Measurements from ENCODE around the gene ST8SIA1.

Gene ST8SIA1

DNA sequence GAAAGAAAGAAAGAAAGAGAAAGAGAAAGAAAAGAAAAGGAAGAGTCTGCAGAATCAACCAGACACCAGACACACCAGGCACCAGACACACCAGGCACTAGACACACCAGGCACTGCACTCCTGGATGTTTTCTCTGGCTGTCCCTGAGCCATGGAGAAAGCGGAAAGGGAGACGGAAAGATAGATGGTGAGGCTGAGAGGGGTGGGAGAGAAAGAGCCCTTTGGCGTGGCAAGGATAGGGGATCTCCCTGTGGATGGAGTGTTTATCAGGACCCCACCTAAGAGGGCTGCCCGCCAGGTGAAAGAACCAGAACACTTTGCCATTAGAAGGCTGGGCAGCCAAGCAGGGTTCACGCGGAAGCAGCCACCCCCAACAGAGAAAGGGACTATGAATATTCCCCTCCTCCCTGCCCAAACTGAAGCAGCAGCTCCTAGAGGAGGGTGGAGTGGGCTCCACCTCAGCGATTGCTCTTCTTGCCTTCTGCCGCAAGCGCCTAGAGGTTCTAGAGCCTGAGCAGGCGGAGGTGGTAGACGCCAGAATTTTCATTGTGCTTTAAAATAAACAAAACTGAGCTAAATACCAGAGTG is 13.4 kb downstream of the ST8SIA1 start:
- Histone ChIP-seq H3K4me1 (ENCODE audit: control insufficient read depth, insufficient read depth, low read length) (no peaks in the 10 kb centered on the region), H3K9ac (ENCODE audit: low read length) (no peak overlapping the region), H3K4me3 (ENCODE audit: low read length) (no peak overlapping the region), H3K27me3 (ENCODE audit: control insufficient read depth, insufficient read depth, low read length) (no peaks in the 10 kb centered on the region), H3K27ac (ENCODE audit: low read depth, low read length) (no peak overlapping the region), H3K36me3 (ENCODE audit: control insufficient read depth, insufficient read depth, low read length) (no peaks in the 10 kb centered on the region)

DNA sequence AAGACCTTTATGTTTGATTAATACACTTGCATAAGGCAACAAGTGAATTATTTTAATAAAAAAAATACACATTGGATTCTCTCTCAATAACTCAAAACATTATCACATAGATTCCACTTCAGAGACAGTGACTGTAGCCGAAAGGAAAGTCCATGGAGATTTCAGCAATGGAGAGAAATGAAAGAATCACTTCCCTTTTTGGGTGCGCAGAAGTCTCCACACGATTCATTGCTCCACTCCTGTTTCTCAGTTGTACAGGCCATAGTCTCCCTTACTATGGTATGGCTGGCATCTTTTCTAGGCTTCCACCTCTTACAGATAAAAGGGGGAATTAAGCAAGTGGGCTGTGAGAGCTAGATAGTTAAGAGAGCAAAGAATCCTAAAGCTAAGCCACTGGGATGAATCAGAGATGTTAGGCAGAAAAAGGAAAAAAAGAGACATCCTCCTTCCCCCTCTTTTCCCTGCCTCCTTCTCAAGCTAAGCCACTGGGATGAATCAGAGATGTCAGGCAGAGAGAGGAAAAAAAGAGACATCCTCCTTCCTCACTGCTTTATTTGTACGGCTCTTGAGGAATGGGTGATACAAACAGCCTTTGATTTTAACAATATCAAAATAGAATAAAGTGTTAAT is 16.3 kb downstream of the ST8SIA1 start:
- no peaks in the 10 kb centered on the region for H3K27me3 ChIP-seq (ENCODE audit: control insufficient read depth, insufficient read depth, low read length)
- H3K27ac ChIP-seq (ENCODE audit: low read depth, low read length) = no peak overlapping the region
- no peaks in the 10 kb centered on the region for H3K36me3 ChIP-seq (ENCODE audit: control insufficient read depth, insufficient read depth, low read length)

DNA sequence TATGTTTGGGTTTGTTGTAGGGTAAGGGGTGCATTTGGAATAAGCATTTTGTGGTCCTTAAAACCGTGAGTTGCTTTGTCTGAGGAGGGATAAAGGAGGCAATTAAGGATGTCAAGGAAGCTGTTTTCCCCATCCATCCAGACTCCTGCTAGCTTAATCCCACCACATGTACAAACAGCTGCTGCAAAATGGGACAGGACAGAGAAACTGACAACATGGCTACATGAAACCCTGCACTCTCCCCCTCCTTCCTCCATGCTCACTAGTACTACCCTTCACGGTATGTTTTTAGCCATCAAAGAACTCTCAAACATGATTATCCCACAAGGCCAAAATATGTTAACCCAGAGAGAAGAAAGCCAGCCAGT is 20.6 kb downstream of the ST8SIA1 start:
- H3K4me3 ChIP-seq (ENCODE audit: low read length) = no peak overlapping the region
- no peaks in the 10 kb centered on the region for H3K4me1 ChIP-seq (ENCODE audit: control insufficient read depth, insufficient read depth, low read length)
- H3K36me3 ChIP-seq (ENCODE audit: control insufficient read depth, insufficient read depth, low read length) = no peaks in the 10 kb centered on the region
- no peak overlapping the region for H3K27ac ChIP-seq (ENCODE audit: low read depth, low read length)
- H3K27me3 ChIP-seq (ENCODE audit: control insufficient read depth, insufficient read depth, low read length) = no peaks in the 10 kb centered on the region
- H3K9ac ChIP-seq (ENCODE audit: low read length) = no peak overlapping the region

More for the DNA sequence above, 16.3 kb downstream of the ST8SIA1 start:
- no peak overlapping the region for H3K4me3 ChIP-seq (ENCODE audit: low read length)
- H3K9ac ChIP-seq (ENCODE audit: low read length) = no peak overlapping the region
- no peaks in the 10 kb centered on the region for H3K4me1 ChIP-seq (ENCODE audit: control insufficient read depth, insufficient read depth, low read length)

DNA sequence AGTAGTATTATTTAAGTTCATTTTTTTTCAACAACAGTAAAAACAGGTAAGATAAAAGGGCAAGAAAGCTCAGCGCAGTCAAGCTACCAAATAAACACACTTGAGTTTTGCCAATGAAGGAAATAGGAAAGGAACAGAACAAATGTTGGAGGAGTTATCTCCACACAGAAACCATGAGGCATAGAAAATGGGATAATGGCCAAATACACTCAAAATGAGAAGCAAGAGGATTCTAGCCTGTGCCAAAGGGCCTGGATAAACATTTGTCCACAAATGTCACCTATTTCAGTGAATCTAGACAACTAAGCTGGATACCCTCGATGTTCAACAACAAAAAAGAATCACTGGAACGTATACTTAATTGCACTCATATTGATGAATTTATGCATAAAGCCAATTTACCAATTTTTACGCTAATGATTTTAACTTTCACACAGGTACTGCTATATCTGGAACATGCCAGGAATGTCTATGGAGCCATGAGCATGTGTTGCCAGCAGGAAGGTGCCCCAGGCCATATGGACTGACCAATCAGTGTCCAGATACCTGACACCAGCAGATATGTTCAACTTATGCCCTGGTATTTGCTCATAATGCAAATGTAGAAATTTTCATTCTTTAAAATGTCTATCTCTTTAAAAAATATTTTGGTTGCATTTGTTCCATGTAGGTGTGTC is 21.1 kb downstream of the ST8SIA1 start:
- no peaks in the 10 kb centered on the region for H3K4me1 ChIP-seq (ENCODE audit: control insufficient read depth, insufficient read depth, low read length)
- no peaks in the 10 kb centered on the region for H3K36me3 ChIP-seq (ENCODE audit: control insufficient read depth, insufficient read depth, low read length)
- no peak overlapping the region for H3K27ac ChIP-seq (ENCODE audit: low read depth, low read length)
- H3K4me3 ChIP-seq (ENCODE audit: low read length) = no peak overlapping the region
- H3K9ac ChIP-seq (ENCODE audit: low read length) = no peak overlapping the region
- H3K27me3 ChIP-seq (ENCODE audit: control insufficient read depth, insufficient read depth, low read length) = no peaks in the 10 kb centered on the region

- Histone ChIP-seq H3K4me3 (ENCODE audit: low read length) (no peak overlapping the region), H3K27me3 (ENCODE audit: control insufficient read depth, insufficient read depth, low read length) (no peaks in the 10 kb centered on the region), H3K9ac (ENCODE audit: low read length) (no peak overlapping the region), H3K36me3 (ENCODE audit: control insufficient read depth, insufficient read depth, low read length) (no peaks in the 10 kb centered on the region), H3K27ac (ENCODE audit: low read depth, low read length) (no peak overlapping the region), H3K4me1 (ENCODE audit: control insufficient read depth, insufficient read depth, low read length) (no peaks in the 10 kb centered on the region)
Observed at GRCh38 chr12:22312336-22312735, 22.2 kb downstream of the ST8SIA1 start.

GRCh38 chr12:22310709-22311108 is 23.8 kb downstream of the ST8SIA1 start:
- Histone ChIP-seq H3K9ac (ENCODE audit: low read length) (no peak overlapping the region), H3K36me3 (ENCODE audit: control insufficient read depth, insufficient read depth, low read length) (no peaks in the 10 kb centered on the region), H3K27me3 (ENCODE audit: control insufficient read depth, insufficient read depth, low read length) (no peaks in the 10 kb centered on the region), H3K4me3 (ENCODE audit: low read length) (no peak overlapping the region), H3K4me1 (ENCODE audit: control insufficient read depth, insufficient read depth, low read length) (no peaks in the 10 kb centered on the region), H3K27ac (ENCODE audit: low read depth, low read length) (no peak overlapping the region)

GRCh38 chr12:22310275-22310674 is 24.2 kb downstream of the ST8SIA1 start:
- H3K4me3 ChIP-seq (ENCODE audit: low read length) = no peak overlapping the region
- no peak overlapping the region for H3K9ac ChIP-seq (ENCODE audit: low read length)
- H3K4me1 ChIP-seq (ENCODE audit: control insufficient read depth, insufficient read depth, low read length) = no peaks in the 10 kb centered on the region
- no peaks in the 10 kb centered on the region for H3K36me3 ChIP-seq (ENCODE audit: control insufficient read depth, insufficient read depth, low read length)
- no peak overlapping the region for H3K27ac ChIP-seq (ENCODE audit: low read depth, low read length)
- no peaks in the 10 kb centered on the region for H3K27me3 ChIP-seq (ENCODE audit: control insufficient read depth, insufficient read depth, low read length)

DNA sequence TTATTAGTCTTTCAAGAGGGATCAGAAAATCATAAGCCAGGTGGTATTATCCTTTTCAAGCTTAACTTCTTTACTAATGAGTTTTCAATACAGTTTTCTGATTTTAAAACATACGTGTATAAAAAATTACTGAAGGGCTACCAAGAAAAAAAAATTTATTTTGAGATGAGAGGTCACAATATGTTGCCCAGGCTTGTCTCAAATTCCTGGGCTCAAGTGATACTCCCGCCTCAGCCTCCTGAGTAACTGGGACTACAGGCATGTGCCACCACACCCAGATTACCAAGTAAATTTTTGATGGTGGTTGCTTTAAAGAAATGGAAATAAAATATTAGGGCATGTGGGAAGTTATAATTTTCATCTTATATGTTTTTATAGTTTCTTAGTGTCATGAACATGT is 26.7 kb downstream of the ST8SIA1 start:
- H3K4me1 ChIP-seq (ENCODE audit: control insufficient read depth, insufficient read depth, low read length) = peaks cover 2% of the 10 kb centered on the region
- no peaks in the 10 kb centered on the region for H3K27me3 ChIP-seq (ENCODE audit: control insufficient read depth, insufficient read depth, low read length)
- no peaks in the 10 kb centered on the region for H3K36me3 ChIP-seq (ENCODE audit: control insufficient read depth, insufficient read depth, low read length)
- no peak overlapping the region for H3K4me3 ChIP-seq (ENCODE audit: low read length)
- no peak overlapping the region for H3K9ac ChIP-seq (ENCODE audit: low read length)
- no peak overlapping the region for H3K27ac ChIP-seq (ENCODE audit: low read depth, low read length)

GRCh38 chr12:22306311-22306710 is 28.2 kb downstream of the ST8SIA1 start:
- no peak overlapping the region for H3K27ac ChIP-seq (ENCODE audit: low read depth, low read length)
- H3K4me3 ChIP-seq (ENCODE audit: low read length) = no peak overlapping the region
- H3K27me3 ChIP-seq (ENCODE audit: control insufficient read depth, insufficient read depth, low read length) = no peaks in the 10 kb centered on the region
- no peaks in the 10 kb centered on the region for H3K36me3 ChIP-seq (ENCODE audit: control insufficient read depth, insufficient read depth, low read length)
- peaks cover 2% of the 10 kb centered on the region for H3K4me1 ChIP-seq (ENCODE audit: control insufficient read depth, insufficient read depth, low read length)
- no peak overlapping the region for H3K9ac ChIP-seq (ENCODE audit: low read length)

- Histone ChIP-seq H3K27me3 (ENCODE audit: control insufficient read depth, insufficient read depth, low read length) (no peaks in the 10 kb centered on the region), H3K27ac (ENCODE audit: low read depth, low read length) (no peak overlapping the region), H3K4me3 (ENCODE audit: low read length) (no peak overlapping the region), H3K9ac (ENCODE audit: low read length) (no peak overlapping the region), H3K4me1 (ENCODE audit: control insufficient read depth, insufficient read depth, low read length) (peaks cover 2% of the 10 kb centered on the region), H3K36me3 (ENCODE audit: control insufficient read depth, insufficient read depth, low read length) (no peaks in the 10 kb centered on the region)
Observed at GRCh38 chr12:22304341-22304740, 30.2 kb downstream of the ST8SIA1 start.

- Histone ChIP-seq H3K4me3 (ENCODE audit: low read length) (no peak overlapping the region), H3K9ac (ENCODE audit: low read length) (no peak overlapping the region)
Observed at GRCh38 chr12:22299294-22299912, 35.1 kb downstream of the ST8SIA1 start.

GRCh38 chr12:22289250-22289649 is 45.3 kb downstream of the ST8SIA1 start:
- Histone ChIP-seq H3K27me3 (ENCODE audit: control insufficient read depth, insufficient read depth, low read length) (no peaks in the 10 kb centered on the region), H3K27ac (ENCODE audit: low read depth, low read length) (no peak overlapping the region), H3K4me1 (ENCODE audit: control insufficient read depth, insufficient read depth, low read length) (peaks cover 2% of the 10 kb centered on the region), H3K36me3 (ENCODE audit: control insufficient read depth, insufficient read depth, low read length) (no peaks in the 10 kb centered on the region), H3K4me3 (ENCODE audit: low read length) (no peak overlapping the region), H3K9ac (ENCODE audit: low read length) (no peak overlapping the region)

More at GRCh38 chr12:22299294-22299912, 35.1 kb downstream of the ST8SIA1 start:
- Histone ChIP-seq H3K27ac (ENCODE audit: low read depth, low read length) (no peak overlapping the region), H3K36me3 (ENCODE audit: control insufficient read depth, insufficient read depth, low read length) (no peaks in the 10 kb centered on the region), H3K27me3 (ENCODE audit: control insufficient read depth, insufficient read depth, low read length) (no peaks in the 10 kb centered on the region), H3K4me1 (ENCODE audit: control insufficient read depth, insufficient read depth, low read length) (peaks cover 2% of the 10 kb centered on the region)
